Endothelial cell (in vitro differentiated cells): Measurements from ENCODE around the gene VSIR. TPM values are rescaled to one million over a fixed set of nuclear protein-coding genes. Genes with fewer than 3 reads are reported as not detected.

ENCODE experiments used
- DNase-seq: peaks from one replicate; pipeline ENCODE4 v3.0.0; 2021; ENCODE audit warnings: low spot score
- H3K27ac Mint-ChIP-seq: one replicate; pipeline ENCODE4 v1.8.0; 2021; ENCODE audit warnings: mixed read lengths, inconsistent platforms; ENCODE audit not compliant: unreplicated experiment
- H3K27me3 Mint-ChIP-seq: one replicate; pipeline ENCODE4 v1.8.0; 2021; ENCODE audit warnings: mild to moderate bottlenecking, moderate library complexity, mixed read lengths, inconsistent platforms; ENCODE audit not compliant: unreplicated experiment
- H3K36me3 Mint-ChIP-seq: one replicate; pipeline ENCODE4 v1.8.0; 2021; ENCODE audit warnings: mild to moderate bottlenecking, low read depth, mixed read lengths, inconsistent platforms; ENCODE audit not compliant: unreplicated experiment
- H3K4me1 Mint-ChIP-seq: one replicate; pipeline ENCODE4 v1.8.0; 2021; ENCODE audit warnings: mild to moderate bottlenecking, mixed read lengths, inconsistent platforms; ENCODE audit not compliant: unreplicated experiment
- H3K4me3 Mint-ChIP-seq: one replicate; pipeline ENCODE4 v1.8.0; 2021; ENCODE audit warnings: mild to moderate bottlenecking, mixed read lengths, inconsistent platforms; ENCODE audit not compliant: unreplicated experiment
- H3K9me3 Mint-ChIP-seq: one replicate; pipeline ENCODE4 v1.8.0; 2021; ENCODE audit warnings: mixed read lengths, inconsistent platforms; ENCODE audit not compliant: unreplicated experiment
- CTCF ChIP-seq: fragments of 200-600 bp; sonication (generic); IDR thresholded peaks from one replicate; pipeline ENCODE4 v1.5.0; 2021; ENCODE audit warnings: antibody characterized with exemption; ENCODE audit not compliant: unreplicated experiment
- total RNA-seq: library from RNA; stranded (reverse); fragmentation: NEBNext Ultra II Directional; extraction: Animal tissue kit (Norgen Biotek cat#: 25700); gene quantifications from one replicate; pipeline ENCODE4 v1.2.1, GENCODE V29; 2021; ENCODE audit not compliant: unreplicated experiment

VSIR gene
- total RNA-seq, 1 donor from 2014 or later = 86.1 TPM

- Mint-ChIP-seq H3K4me3 (no peak overlapping the region), H3K4me1 (no peaks in the 10 kb centered on the region), H3K9me3 (no peaks in the 10 kb centered on the region), H3K27me3 (peaks cover 9% of the 10 kb centered on the region), H3K36me3 (peaks cover 24% of the 10 kb centered on the region), H3K27ac (no peak overlapping the region)
- peak; percentile 82 for TF ChIP-seq CTCF
- peak; percentile 90 for DNase-seq
Measured at GRCh38 chr10:71812016-71812912, 38.9 kb upstream of the VSIR start.

- Mint-ChIP-seq H3K36me3 (peaks cover 15% of the 10 kb centered on the region), H3K27me3 (peaks cover 9% of the 10 kb centered on the region), H3K4me3 (no peak overlapping the region), H3K9me3 (no peaks in the 10 kb centered on the region), H3K27ac (no peak overlapping the region), H3K4me1 (no peaks in the 10 kb centered on the region)
- TF ChIP-seq CTCF = no peak
- DNase-seq = no peak
Measured at GRCh38 chr10:71811351-71811750, 38.0 kb upstream of the VSIR start.

DNA sequence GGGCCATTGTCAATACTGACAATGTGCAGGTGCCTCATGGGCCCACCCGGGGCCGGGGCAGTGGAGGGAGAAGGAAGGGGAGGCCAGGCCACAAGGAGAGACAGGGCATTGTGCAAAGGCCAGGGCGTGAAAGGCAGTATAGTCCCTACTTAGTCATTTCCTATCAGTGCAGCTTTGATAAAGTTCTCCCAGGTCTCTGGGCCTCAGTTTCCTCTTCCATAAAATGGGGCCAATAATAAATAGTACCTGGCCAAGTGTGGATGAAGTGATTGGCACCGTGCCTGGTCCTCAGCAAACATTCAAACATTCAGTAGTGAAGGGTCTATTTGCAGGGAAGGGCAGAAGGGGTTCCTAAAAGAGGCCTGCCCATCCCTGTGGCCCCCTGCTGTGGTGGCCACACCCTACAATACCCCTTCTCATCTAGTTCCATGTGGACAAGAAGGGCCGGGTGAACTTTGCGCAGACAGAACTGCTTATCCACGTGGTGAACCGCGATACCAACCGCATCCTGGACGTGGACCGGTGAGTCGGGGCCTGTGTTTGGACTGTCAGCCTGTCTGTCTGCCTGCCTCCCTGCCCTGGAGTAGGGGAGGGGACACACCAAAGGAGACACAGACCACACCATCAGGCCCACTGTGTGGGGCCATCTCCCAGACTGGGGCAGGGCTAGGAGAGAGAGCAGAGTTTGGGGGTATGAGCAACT is 36.9 kb upstream of the VSIR start:
- no peak for TF ChIP-seq CTCF
- peaks cover 6% of the 10 kb centered on the region for H3K36me3 Mint-ChIP-seq
- H3K27me3 Mint-ChIP-seq = peaks cover 12% of the 10 kb centered on the region
- H3K9me3 Mint-ChIP-seq = no peaks in the 10 kb centered on the region
- no peak overlapping the region for H3K4me3 Mint-ChIP-seq
- H3K4me1 Mint-ChIP-seq = no peaks in the 10 kb centered on the region
- no peak for DNase-seq
- no peak overlapping the region for H3K27ac Mint-ChIP-seq

- H3K27me3 Mint-ChIP-seq = peaks cover 14% of the 10 kb centered on the region
- no peak for TF ChIP-seq CTCF
- H3K27ac Mint-ChIP-seq = no peak overlapping the region
- H3K4me3 Mint-ChIP-seq = no peak overlapping the region
- H3K36me3 Mint-ChIP-seq = peaks cover 5% of the 10 kb centered on the region
- H3K9me3 Mint-ChIP-seq = no peaks in the 10 kb centered on the region
- no peak for DNase-seq
- H3K4me1 Mint-ChIP-seq = no peaks in the 10 kb centered on the region
Measured at GRCh38 chr10:71809628-71810027, 36.3 kb upstream of the VSIR start.
